Panc1 (cell line): Measurements from ENCODE around the gene CNGA2. TPM values are rescaled to one million over a fixed set of nuclear protein-coding genes. Genes with fewer than 3 reads are reported as not detected.

Experiments used
- ATAC-seq: fragments of 200-7000 bp; cut with Tn5 transposase; 2 replicates; pipeline ENCODE4 v1.9.1; 2020; ENCODE audit warnings: mild to moderate bottlenecking, moderate library complexity
- BruUV-seq: library from RNA; stranded (reverse); fragments of 400-500 nt; replicated peaks from 2 replicates; lab custom pipeline; 2021; lab: Mats Ljungman, UMichigan
- CTCF ChIA-PET: fragments of 300-600 bp; sonication (Branson Sonifier 250); formaldehyde crosslinking; loops from one replicate; lab custom pipeline; 2022; ENCODE audit warnings: antibody characterized with exemption; lab: Charles Lee
- POLR2A ChIA-PET: fragments of 300-600 bp; sonication (Branson Sonifier 250); formaldehyde crosslinking; loops from one replicate; lab custom pipeline; 2022; ENCODE audit warnings: antibody characterized with exemption; lab: Charles Lee
- DNase-seq: peaks from one replicate; pipeline ENCODE4 v3.0.0-alpha.2; 2010; ENCODE audit warnings: low read depth, low spot score
- H3K27ac ChIP-seq: 2 replicates; pipeline ENCODE4 v1.5.1; 2011; ENCODE audit warnings: mild to moderate bottlenecking, low read length, inconsistent platforms
- H3K27me3 ChIP-seq: fragments of 200-500 bp; sonication (Bioruptor generic); 2 replicates; pipeline ENCODE4 v1.6.0; 2014; ENCODE audit warnings: low read length, inconsistent platforms; ENCODE audit not compliant: control insufficient read depth, insufficient read depth
- H3K36me3 ChIP-seq: fragments of 200-500 bp; sonication (Bioruptor generic); 2 replicates; pipeline ENCODE4 v1.5.1; 2014; ENCODE audit warnings: inconsistent platforms, mild to moderate bottlenecking, low read length, moderate library complexity; ENCODE audit not compliant: control insufficient read depth, insufficient read depth
- H3K4me1 ChIP-seq: 2 replicates; pipeline ENCODE4 v1.5.1; 2011; ENCODE audit warnings: inconsistent platforms, mild to moderate bottlenecking, low read length, moderate library complexity; ENCODE audit not compliant: control insufficient read depth, insufficient read depth
- H3K4me3 ChIP-seq, 2 experiments: 2 replicates each; pipeline ENCODE4 v1.5.1; 2011 to 2012; ENCODE audit warnings: low read depth in 2 of 2, low read length in 2 of 2, mild to moderate bottlenecking in 2 of 2, inconsistent platforms in 1 of 2, moderate library complexity in 1 of 2
- H3K9me3 ChIP-seq: fragments of 200-500 bp; sonication (Bioruptor generic); 2 replicates; pipeline ENCODE4 v1.5.1; 2014; ENCODE audit warnings: low read depth, mild to moderate bottlenecking, inconsistent platforms, low read length, moderate library complexity; ENCODE audit not compliant: control insufficient read depth, insufficient read depth
- POLR2AphosphoS5 ChIP-seq: IDR thresholded peaks from 2 replicates; pipeline ENCODE4 v1.6.1; 2012; ENCODE audit warnings: mild to moderate bottlenecking, low read depth, low read length, moderate library complexity
- SIN3A ChIP-seq: IDR thresholded peaks from 2 replicates; pipeline ENCODE4 v1.6.1; 2012; ENCODE audit warnings: low read depth, mild to moderate bottlenecking, low read length, moderate library complexity, borderline replicate concordance; ENCODE audit not compliant: insufficient read depth
- TCF7L2 ChIP-seq: IDR thresholded peaks from 2 replicates; pipeline ENCODE4 v1.6.1; 2011; ENCODE audit warnings: mild to moderate bottlenecking, low read depth, low read length, inconsistent platforms
- in situ Hi-C: cut with HindIII; loops from 2 replicates; pipeline ENCODE4 v1.10.0; 2016; ENCODE audit warnings: low sequenced_read_pairs, low pct_unique_long_range_greater_than_20kb
- intact Hi-C: fragments of 100-400 bp; cut with micrococcal nuclease; formaldehyde crosslinking; loops from one replicate; pipeline ENCODE4 v1.10.0; 2022; ENCODE audit not compliant: unreplicated experiment
- total RNA-seq: library from RNA; stranded (reverse); gene quantifications from one replicate; pipeline ENCODE4 v1.2.1, GENCODE V29; 2021; ENCODE audit not compliant: unreplicated experiment
- TF ChIP-seq, protein P1 (sequence below), 2 experiments: IDR thresholded peaks; 2 replicates each; pipeline ENCODE4 v1.6.1; 2011 to 2012; ENCODE audit warnings: low read depth in 2 of 2, control low read depth in 1 of 2, low read length in 1 of 2, mild to moderate bottlenecking in 1 of 2, moderate library complexity in 1 of 2; ENCODE audit not compliant: insufficient read depth in 1 of 2
- TF ChIP-seq, protein P2 (sequence below): fragments of 450-650 bp; IDR thresholded peaks from 2 replicates; pipeline ENCODE4 v1.5.1; 2017; ENCODE audit warnings: mild to moderate bottlenecking

CNGA2 gene
- total RNA-seq, 1 experiment from 2014 or later, result not detected

DNA sequence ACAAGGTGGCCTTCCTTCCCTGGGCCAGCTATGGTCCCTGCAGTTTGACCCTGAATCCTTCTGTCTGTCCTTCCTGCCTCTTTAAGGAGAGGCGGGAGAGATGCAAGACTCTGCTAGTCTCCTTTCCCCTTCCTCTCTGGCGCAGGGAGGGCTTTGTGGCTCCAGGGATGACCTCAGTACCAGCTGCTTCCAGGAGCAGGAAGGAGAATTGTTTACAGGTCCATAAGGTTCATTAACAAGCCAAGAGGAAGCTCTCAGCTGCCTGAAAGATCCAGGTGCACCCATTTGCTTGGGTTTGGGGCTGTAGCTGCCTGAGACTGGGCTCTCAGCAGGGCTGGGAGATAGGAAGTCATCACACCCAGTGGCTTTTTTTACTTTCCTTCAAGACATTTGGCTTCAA, 22.8 kb upstream of the CNGA2 start:
- no TSS peak for BruUV-seq
- POLR2A ChIA-PET, result no interaction called here
- intact Hi-C loops, result loop anchor here (10.0 kb wide), 1 partner anchor 1103 kb away; no protein-coding TSS in a partner anchor

DNA sequence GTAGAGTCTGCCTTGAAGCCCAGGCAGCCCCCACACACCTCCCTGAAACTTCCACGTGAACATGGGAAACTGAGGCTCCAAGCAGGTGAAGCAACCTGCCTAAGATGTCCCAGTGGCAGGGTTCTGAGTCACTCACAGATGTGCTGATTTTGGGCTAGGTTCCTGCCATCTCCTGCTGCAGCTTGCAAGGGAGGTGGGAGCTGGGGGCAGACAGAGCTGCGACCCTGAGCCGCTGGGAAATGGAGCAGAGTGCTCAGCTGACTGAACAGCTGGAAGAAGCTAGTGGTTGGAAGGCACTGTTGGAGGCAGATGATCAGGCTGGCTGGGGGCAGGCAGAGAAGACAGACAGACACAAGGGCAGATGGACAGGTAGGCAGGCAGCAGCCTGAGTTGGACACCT, 22.3 kb upstream of the CNGA2 start:
- no peaks in the 10 kb centered on the region for H3K27me3 ChIP-seq
- H3K4me1 ChIP-seq, result no peaks in the 10 kb centered on the region
- POLR2A ChIA-PET, result no interaction called here
- no TSS peak for BruUV-seq
- no peak for ATAC-seq
- no peak overlapping the region for H3K27ac ChIP-seq
- H3K9me3 ChIP-seq, result no peaks in the 10 kb centered on the region
- no peaks in the 10 kb centered on the region for H3K36me3 ChIP-seq
- CTCF ChIA-PET, result no interaction called here
- no peak overlapping the region for H3K4me3 ChIP-seq
- DNase-seq, result no peak
- in situ Hi-C loops, result no loop called here
- intact Hi-C loops, result loop anchor here (10.0 kb wide), 1 partner anchor 1103 kb away; no protein-coding TSS in a partner anchor
- TF ChIP-seq, protein P1, sequence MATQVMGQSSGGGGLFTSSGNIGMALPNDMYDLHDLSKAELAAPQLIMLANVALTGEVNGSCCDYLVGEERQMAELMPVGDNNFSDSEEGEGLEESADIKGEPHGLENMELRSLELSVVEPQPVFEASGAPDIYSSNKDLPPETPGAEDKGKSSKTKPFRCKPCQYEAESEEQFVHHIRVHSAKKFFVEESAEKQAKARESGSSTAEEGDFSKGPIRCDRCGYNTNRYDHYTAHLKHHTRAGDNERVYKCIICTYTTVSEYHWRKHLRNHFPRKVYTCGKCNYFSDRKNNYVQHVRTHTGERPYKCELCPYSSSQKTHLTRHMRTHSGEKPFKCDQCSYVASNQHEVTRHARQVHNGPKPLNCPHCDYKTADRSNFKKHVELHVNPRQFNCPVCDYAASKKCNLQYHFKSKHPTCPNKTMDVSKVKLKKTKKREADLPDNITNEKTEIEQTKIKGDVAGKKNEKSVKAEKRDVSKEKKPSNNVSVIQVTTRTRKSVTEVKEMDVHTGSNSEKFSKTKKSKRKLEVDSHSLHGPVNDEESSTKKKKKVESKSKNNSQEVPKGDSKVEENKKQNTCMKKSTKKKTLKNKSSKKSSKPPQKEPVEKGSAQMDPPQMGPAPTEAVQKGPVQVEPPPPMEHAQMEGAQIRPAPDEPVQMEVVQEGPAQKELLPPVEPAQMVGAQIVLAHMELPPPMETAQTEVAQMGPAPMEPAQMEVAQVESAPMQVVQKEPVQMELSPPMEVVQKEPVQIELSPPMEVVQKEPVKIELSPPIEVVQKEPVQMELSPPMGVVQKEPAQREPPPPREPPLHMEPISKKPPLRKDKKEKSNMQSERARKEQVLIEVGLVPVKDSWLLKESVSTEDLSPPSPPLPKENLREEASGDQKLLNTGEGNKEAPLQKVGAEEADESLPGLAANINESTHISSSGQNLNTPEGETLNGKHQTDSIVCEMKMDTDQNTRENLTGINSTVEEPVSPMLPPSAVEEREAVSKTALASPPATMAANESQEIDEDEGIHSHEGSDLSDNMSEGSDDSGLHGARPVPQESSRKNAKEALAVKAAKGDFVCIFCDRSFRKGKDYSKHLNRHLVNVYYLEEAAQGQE (IDR thresholded peaks at IDR 0.05; ENCODE audit: insufficient read depth in 1 of 2, low read depth in 2 of 2, low read length in 1 of 2), result no peak
- TF ChIP-seq TCF7L2 (no peak), POLR2AphosphoS5 (no peak), SIN3A (no peak)
- TF ChIP-seq, protein P2, sequence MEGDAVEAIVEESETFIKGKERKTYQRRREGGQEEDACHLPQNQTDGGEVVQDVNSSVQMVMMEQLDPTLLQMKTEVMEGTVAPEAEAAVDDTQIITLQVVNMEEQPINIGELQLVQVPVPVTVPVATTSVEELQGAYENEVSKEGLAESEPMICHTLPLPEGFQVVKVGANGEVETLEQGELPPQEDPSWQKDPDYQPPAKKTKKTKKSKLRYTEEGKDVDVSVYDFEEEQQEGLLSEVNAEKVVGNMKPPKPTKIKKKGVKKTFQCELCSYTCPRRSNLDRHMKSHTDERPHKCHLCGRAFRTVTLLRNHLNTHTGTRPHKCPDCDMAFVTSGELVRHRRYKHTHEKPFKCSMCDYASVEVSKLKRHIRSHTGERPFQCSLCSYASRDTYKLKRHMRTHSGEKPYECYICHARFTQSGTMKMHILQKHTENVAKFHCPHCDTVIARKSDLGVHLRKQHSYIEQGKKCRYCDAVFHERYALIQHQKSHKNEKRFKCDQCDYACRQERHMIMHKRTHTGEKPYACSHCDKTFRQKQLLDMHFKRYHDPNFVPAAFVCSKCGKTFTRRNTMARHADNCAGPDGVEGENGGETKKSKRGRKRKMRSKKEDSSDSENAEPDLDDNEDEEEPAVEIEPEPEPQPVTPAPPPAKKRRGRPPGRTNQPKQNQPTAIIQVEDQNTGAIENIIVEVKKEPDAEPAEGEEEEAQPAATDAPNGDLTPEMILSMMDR, result no peak

More for the DNA sequence above, 22.8 kb upstream of the CNGA2 start:
- in situ Hi-C loops, result no loop called here
- H3K27ac ChIP-seq, result no peak overlapping the region
- H3K27me3 ChIP-seq, result no peaks in the 10 kb centered on the region
- H3K4me1 ChIP-seq, result no peaks in the 10 kb centered on the region
- CTCF ChIA-PET, result no interaction called here
- no peak for DNase-seq
- H3K4me3 ChIP-seq, result no peak overlapping the region
- no peaks in the 10 kb centered on the region for H3K9me3 ChIP-seq
- ATAC-seq, result no peak
- TF ChIP-seq, protein P1 (IDR thresholded peaks at IDR 0.05; ENCODE audit: insufficient read depth in 1 of 2, low read depth in 2 of 2, low read length in 1 of 2), result no peak
- TF ChIP-seq TCF7L2 (no peak), POLR2AphosphoS5 (no peak), SIN3A (no peak)
- TF ChIP-seq, protein P2, result no peak
- H3K36me3 ChIP-seq, result no peaks in the 10 kb centered on the region
